HG03039 (cell line): ENCODE results near the gene ASIC4.

Experiments used
- ATAC-seq: cut with Tn5 transposase; IDR thresholded peaks from one replicate; pipeline ENCODE4 v1.9.1; 2021; ENCODE audit warnings: mild to moderate bottlenecking, moderate library complexity; ENCODE audit not compliant: unreplicated experiment

ASIC4 gene

DNA sequence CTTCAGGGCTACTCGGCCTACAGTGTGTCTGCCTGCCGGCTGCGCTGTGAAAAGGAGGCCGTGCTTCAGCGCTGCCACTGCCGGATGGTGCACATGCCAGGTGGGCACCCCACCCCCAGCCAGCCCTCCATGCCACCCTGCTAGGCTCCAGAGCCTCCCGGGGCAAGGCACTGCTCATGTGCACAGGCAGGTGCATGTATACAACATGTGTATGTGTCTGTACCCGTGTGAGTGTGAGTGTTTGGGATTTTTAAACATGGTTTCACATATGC, 18.0 kb downstream of the ASIC4 start:
- no peak for ATAC-seq

DNA sequence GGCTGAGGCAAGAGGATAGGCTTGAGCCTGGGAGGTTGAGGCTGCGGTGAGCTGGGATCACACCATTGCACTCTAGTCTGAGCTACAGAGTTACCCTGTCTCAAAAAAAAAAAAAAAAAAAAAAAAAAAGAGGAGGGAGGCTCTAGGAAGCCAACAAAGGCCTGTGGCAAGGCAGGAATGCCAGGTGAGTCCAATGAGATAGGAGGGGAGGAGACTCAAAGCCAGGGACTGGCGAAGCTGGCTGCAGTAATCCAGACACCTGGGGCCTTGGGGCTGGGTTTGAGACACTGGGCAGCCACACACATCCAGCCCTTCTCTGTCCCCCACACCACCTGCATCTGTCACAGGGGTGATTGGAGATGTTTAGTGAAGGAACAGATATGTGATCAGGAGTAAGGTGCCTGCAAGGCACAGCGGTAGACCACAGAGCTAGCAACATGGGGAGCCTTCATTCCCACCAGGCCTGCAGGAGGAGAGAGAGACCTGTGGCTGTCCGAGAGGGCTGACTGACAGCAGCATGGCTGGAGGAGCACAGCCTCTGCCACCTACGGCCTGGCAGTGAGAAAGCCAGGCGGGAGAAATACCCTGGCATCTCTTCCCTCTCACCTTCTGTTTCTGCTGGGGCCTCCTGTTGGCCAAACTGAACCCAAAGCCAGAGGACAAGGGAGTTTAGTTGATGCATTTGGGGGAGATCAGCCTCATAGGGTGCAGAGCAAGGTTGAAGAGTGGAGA, 19.8 kb downstream of the ASIC4 start:
- ATAC-seq, result no peak

DNA sequence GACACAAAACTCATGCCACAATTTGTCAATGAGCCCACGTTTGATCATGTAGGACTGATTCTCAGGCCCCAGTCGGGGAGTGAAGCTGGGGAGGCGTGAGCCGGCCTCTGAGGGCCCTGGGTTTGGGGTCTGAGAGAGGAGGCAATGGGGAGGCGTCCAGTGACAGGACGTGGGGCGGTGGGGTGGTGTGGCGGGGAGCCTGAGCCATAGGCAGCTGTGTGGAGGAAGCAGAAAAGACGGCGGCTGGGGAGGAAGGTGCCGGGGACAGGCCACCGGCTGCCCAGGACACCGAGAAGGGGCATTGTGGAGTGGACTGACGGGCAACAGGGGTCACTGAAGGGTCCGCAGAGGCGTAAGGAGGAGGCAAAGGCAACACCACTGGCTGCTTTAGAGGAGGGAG, 22.1 kb downstream of the ASIC4 start:
- ATAC-seq, result no peak

DNA sequence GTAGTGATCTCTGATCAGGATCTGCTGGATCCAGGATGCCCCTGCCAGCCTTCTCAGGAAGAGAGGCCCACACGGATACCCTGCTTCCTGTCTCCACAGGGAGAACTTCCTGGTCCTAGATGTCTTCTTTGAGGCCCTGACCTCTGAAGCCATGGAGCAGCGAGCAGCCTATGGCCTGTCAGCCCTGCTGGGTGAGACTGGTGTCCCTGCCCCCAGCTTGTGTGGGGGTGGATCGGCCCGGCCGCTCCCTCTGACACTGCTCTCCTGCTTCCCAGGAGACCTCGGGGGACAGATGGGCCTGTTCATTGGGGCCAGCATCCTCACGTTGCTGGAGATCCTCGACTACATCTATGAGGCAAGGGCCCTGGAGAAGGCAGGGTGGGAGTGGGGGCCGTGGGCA, 22.7 kb downstream of the ASIC4 start:
- ATAC-seq, result no peak

DNA sequence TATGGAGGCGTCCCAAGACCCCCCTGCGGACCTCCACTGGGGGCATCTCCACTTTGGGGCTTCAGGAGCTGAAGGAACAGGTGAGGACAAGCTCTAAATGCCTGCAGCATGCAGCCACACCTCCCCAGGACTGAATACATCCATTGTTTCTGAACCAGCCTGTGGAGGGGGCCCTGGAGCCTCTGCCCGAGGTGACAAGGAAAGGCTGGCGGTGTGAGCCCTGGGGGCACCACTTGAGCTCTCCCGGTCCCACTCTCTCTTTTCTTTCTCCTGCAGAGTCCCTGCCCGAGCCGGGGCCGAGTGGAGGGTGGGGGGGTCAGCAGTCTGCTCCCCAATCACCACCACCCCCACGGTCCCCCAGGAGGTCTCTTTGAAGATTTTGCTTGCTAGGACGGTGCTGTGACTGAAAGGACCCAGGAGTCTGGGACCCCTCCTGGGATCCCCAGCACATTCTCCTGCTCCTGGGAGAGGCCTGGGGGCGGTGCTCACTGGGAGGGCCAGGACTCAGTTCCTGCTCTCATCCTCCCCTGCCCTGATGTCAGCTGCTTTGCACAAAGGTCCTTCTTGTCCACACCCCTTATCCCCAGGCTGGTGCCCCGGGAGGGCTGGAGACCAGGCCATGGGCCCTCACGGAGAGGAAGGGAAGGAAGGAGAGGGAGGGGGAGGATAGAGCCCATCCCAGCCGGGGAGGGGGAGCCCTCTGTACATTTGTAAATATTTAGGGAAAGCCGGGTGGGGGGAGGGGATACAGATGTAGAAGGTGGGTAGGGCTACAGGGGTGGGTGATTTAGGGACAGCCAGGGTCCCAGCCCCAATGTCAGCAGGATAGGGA, 23.6 kb downstream of the ASIC4 start:
- no peak for ATAC-seq

DNA sequence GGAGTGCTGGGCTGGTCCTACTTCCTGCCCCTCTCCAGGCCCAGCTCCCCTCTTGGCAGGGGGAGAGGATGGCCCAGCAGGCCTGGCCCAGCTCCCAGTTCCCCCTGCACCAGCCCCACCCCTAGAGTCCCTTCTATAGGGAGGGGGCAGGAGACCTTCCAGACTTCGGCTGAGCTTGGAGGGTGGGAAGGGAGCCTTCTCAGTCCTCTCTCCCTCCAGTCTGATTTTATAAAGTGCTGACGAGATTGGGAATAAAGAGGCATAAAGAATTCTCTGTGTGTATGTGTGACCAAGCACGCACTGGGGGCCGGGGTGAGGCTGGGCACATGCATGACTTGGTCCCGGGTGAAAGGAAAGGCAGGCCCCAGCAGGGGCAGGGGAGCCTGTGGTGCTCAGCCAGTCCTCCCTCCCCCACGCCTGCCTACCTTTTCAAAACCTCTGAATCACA, 24.2 kb downstream of the ASIC4 start:
- ATAC-seq, result no peak

DNA sequence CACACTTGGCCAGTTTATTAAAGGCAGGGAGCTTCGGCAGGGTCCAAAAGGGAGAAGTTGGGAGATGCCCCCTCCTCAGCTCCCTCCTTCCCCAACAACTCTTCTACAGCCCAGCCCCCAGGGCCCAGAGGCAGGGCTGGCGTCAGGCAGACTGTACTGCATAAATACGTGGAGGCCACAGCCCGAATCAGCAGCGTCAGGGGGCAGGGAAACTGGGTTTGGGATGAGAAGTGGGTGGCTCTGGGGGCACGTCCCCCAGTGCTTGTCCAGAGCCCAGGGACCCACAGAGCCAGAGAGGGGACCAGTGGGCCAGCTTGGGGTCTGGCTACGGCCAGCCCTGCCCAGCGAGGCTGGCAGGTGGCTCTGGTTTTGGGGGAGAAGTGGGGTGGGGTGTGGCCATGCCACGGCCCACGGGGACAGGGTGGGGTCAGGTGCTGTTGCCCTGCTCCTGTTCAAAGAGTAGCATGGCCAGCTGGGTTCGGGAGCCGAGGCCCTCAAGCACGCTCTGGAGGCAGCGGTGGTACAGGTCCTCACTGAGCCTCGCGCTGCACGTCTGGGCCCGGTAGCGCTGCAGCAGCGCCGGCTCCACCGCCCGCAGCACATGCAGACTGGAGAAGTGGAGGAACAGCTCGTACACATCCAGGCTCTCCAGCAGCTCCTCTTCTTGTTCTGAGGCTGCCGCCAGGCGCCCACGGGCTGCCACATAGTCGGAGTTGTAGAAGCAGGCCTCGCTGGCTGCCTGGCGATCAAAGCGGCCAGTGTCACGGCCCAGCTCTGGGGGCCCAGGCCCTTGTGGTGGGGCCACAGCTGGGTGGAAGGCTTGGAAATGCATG, 24.9 kb downstream of the ASIC4 start:
- no peak for ATAC-seq

DNA sequence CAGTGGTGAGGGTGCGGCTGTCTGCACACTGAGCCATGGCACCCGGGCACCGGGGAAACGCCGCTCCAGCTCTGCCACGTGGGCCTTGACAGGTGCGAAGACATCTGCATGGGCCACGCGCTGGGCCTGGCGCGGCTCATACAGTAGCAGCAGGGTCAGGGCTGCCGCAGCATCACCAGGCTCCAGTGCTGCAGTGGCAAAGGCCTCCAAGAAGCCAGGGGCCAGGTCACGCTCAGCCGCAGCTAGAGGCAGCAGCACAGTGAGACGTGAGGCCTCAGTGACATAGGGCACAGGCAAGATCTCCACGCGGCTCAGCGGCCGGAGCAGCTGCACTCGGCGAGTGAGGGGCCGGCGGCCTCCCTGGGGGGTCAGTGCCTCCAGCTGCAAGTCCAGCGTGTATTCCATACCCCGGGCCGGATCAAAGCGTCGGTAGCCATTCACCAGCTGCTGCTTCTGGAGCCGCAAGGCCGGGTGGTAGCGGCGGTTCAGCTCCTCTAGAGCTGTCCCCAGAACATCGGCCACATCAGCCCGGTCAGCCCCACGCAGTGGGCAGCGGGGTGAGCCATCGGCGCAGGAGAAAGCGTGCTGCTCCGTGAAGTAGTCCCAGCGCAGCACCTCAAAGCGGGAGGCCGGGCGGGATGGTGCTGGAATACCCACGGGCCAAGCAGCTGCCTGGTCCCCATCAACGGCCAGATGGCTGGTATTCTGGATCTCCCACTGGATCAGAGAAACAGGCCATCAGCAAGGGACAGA, 25.8 kb downstream of the ASIC4 start:
- no peak for ATAC-seq

DNA sequence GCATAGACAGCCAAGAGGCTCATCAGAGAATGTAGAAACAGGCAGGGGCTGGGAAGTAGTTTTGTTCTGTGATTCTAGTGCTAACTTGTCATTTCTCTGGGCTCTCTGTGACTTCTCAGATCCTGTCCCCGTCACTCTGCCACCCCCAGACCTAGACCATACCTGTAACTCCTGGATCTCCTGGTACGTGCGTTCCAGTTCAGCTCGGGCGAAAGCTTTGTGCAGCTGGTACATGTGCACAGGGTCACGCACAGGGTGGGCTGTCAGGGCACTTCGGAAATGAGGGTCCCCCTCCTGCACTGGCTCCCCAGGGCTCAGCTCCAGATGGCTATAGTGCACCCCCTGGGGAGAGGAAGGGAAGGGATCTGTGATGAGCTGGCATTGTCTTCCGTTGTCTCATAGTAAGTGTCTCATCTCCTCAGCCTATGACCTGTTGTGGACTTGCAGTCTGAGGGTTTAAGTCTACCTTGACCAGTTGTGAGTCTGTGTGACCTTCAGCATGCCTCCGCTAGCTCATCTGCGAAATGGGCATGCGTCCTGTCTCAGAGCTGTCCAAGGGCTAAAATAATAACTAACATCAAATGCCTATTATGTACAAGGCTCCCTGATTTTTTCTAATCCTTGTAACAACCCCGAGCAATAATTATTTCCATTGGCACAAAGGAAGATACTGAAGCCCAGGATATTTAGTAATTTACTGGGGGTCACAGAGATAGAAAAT, 26.7 kb downstream of the ASIC4 start:
- ATAC-seq, result no peak

DNA sequence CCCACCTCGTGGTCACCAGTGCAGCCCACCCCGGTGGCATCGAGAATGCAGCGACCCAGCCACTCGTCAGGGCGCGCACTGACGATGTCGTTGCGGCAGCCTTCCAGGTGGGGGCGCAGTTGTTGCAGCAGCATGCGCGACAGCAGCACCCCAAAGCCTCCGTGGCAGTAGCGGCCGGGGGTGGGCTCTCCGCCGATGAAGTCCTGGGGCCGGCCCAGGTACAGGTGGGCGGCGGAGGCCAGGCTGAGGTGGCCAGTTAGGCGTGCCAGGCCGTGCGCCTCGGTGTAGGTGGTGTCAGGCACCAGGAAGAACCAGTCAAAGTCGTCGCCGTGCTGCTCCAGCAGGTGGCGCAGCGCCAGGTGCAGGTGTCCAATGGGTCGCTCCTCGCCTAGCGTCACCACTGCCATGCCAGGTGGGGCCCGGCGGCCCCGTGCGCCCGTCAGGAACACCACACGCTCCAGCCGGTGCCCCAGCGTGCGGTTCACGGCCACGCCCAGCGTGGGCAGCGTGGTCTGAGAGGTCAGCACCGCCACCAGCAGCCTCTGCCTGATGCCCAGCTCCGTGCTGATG, 27.4 kb downstream of the ASIC4 start:
- peak; percentile 34 for ATAC-seq

DNA sequence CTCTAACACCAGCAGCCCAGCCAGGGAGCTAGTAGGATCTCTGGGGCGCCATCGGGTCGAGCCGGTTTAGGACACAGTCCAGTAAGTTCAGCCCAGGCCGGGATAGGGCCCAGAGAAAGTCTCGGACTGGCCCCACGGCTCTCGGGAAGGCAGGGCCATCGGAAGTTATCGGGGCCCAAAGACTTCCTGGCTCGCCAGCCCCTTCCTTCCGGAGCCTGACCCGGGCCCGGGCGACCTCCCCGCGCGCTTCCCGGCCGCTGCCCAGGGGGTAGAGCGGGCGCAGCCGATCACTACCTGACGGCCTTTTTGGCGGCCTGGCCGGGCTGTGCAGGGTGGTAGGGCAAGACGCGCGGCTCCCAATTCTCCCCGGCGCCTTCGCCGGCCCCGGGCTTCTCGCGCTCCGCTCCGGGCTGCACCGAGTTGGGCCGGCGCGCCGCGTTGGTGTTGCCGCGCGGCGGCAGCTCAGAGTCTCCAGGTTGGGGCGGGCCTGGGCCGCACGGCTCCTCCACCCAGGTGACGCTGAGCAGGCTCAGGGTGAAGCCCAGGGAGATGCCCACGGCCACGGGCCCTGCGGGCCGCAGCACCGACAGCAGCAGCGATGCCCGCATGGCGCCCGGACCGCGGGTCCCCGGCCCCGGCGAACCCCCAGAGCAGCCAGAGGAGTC, 28.8 kb downstream of the ASIC4 start:
- peak; percentile 6 for ATAC-seq

DNA sequence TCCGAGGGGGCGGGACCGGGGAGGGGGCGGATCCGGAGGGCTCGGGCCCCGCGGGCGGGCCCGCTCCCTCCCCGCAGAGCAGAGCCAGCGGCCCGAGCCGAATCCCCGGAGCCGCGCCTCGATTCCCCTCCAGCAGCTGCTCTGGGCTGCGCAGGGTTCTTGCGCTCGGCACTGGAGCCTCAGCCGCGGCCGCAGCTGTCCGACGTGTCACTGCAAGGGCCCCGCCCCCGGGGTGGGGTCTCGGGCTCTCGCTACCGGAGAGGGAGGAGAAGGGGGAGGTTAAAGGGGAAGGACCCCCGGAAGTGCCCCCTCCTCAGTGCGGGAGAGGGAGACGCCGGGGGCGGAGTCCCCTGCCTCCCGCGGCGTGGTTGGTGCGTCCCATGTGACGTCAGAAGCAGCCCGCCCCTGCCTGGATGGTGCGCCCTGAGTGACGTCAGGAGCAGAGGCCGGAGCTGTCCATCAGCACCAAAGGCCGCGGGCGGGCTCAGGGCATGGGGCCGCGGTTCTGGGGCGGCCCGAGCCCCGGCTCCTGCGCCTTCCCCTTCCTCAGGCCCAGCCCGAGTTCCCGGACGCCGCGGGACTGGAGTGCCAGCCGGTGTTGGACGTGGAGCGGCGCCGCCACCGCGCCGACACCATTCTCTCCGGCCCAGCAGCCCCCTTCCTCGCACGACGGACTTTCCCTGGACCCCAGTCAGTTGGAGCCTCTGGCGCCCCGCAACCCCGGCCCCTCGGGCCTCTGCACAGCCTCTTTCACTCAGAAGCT, 29.5 kb downstream of the ASIC4 start, which contains the start of the genes CHPF and TMEM198:
TSS of gene CHPF (minus strand) at position 214 of the 763 bp plus-strand sequence. CDS start 271 bp downstream, outside the sequence.
TSS of gene TMEM198 (plus strand) at position 433 of the 763 bp plus-strand sequence. CDS start 700 bp downstream, outside the sequence.
- peak; percentile 78 for ATAC-seq

DNA sequence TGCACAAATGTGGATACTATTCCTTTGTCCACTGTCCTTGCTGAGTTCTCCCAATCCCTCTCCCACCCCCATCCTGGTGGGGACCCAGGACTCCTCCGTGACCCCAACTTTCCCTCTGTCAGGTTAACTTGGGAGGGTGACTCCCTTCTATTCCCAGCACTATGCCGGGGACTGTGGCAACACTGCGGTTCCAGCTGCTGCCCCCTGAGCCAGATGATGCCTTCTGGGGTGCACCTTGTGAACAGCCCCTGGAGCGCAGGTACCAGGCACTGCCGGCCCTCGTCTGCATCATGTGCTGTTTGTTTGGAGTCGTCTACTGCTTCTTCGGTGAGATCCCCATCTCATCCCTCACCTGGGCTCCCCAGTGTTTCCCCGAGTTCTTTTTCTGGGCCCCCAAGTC, 30.3 kb downstream of the ASIC4 start:
- no peak for ATAC-seq

DNA sequence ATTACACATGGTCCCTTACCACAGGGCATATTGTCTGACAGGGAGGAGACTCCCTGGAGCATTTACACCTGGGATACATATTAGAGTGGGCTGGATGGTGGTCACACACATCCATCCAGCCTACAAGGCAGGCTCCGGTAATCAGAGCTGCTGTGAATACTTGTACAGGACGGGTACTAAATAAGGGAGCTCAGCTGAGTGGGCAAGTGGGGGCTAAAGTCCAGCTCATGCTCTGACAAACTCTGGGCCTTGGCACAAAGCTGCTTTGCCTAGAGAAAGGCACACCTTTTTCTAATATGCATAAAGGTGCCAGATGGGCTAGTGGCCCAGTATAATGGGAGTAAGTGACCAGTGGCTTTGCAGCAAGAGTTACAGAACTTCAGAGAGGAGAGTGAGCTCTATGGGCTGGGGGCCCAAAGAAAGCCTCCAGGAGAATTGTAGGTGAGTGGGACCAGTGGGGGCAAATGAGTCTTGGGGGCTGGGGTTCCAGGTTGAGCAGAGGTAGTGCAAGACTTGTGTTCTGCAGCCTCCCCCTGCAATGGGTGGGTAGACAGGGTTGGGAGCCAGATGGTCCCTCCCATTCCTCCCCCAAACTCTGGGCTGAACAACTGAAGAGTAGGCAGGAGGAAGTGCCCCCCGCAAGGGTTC, 31.1 kb downstream of the ASIC4 start:
- ATAC-seq, result no peak

DNA sequence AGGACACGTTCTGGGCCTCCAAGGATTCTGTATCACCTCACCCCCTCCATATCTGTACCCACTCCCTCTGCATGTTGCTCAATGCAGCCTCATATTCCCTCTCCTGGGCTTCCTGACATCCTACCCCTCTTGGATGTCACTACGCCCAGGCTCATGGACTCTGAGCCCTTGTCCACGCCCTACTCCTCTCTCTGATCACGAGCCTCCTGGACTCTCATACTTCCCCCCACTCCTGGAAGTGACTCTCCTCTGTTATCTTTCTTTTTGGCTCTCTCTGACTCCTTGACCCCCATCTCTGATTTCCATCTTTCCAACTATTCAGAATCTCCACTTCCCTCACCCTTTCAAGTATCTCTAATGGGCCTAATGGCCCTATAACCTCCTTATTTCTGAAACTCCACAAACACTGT, 31.7 kb downstream of the ASIC4 start:
- ATAC-seq, result no peak

DNA sequence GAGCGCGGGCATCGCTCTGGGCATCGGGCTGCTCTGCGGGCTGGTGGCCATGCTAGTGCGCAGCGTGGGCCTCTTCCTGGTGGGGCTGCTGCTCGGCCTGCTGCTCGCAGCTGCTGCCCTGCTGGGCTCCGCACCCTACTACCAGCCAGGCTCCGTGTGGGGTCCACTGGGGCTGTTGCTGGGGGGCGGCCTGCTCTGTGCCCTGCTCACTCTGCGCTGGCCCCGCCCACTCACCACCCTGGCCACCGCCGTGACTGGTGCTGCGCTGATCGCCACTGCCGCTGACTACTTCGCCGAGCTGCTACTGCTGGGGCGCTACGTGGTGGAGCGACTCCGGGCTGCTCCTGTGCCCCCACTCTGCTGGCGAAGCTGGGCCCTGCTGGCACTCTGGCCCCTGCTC, 33.3 kb downstream of the ASIC4 start:
- ATAC-seq, result no peak

DNA sequence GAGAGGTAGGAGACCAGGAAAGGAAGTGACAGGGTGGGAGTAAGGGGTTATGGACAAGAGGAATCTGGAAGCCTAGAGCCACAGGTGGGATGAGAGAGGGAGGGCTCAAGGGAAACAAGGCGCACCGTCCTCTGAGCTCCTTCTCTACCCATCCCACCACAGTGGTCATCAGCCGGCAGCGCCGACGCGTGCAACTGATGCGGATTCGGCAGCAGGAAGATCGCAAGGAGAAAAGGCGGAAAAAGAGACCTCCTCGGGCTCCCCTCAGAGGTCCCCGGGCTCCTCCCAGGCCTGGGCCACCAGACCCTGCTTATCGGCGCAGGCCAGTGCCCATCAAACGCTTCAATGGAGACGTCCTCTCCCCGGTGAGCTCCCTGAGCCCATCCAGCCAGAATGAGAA, 34.7 kb downstream of the ASIC4 start:
- no peak for ATAC-seq

DNA sequence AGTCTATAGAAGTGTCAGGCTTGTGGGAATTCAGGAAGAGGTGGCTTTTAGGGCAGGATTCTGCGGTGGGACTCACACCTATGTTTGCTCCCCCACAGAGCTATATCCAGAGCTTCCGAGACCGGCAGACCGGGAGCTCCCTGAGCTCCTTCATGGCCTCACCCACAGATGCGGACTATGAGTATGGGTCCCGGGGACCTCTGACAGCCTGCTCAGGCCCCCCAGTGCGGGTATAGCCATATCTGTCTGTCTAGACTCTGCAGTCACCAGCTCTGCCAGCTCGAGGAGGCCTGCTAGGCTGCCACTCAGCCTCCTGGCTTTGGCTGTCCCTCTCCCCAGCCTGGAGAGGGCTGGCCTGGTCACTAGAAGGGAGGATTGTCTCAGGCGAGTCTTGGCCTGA, 35.3 kb downstream of the ASIC4 start:
- no peak for ATAC-seq
